CD4-positive, alpha-beta T cell treated with Interleukin-21 for 1 hour (primary cell): ENCODE data around the gene GPR31.

Experiments
- DNase-seq: peaks from one replicate; pipeline ENCODE4 v3.0.0-alpha.2; 2020

Gene GPR31

DNA sequence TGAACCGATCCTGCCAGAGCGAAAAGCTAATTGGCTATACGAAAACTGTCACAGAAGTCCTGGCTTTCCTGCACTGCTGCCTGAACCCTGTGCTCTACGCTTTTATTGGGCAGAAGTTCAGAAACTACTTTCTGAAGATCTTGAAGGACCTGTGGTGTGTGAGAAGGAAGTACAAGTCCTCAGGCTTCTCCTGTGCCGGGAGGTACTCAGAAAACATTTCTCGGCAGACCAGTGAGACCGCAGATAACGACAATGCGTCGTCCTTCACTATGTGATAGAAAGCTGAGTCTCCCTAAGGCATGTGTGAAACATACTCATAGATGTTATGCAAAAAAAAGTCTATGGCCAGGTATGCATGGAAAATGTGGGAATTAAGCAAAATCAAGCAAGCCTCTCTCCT, 20.7 kb downstream of the GPR31 start:
- no peak for DNase-seq

DNA sequence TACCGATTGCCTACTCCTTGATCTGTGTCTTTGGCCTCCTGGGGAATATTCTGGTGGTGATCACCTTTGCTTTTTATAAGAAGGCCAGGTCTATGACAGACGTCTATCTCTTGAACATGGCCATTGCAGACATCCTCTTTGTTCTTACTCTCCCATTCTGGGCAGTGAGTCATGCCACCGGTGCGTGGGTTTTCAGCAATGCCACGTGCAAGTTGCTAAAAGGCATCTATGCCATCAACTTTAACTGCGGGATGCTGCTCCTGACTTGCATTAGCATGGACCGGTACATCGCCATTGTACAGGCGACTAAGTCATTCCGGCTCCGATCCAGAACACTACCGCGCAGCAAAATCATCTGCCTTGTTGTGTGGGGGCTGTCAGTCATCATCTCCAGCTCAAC, 21.4 kb downstream of the GPR31 start:
- DNase-seq, result no peak

DNA sequence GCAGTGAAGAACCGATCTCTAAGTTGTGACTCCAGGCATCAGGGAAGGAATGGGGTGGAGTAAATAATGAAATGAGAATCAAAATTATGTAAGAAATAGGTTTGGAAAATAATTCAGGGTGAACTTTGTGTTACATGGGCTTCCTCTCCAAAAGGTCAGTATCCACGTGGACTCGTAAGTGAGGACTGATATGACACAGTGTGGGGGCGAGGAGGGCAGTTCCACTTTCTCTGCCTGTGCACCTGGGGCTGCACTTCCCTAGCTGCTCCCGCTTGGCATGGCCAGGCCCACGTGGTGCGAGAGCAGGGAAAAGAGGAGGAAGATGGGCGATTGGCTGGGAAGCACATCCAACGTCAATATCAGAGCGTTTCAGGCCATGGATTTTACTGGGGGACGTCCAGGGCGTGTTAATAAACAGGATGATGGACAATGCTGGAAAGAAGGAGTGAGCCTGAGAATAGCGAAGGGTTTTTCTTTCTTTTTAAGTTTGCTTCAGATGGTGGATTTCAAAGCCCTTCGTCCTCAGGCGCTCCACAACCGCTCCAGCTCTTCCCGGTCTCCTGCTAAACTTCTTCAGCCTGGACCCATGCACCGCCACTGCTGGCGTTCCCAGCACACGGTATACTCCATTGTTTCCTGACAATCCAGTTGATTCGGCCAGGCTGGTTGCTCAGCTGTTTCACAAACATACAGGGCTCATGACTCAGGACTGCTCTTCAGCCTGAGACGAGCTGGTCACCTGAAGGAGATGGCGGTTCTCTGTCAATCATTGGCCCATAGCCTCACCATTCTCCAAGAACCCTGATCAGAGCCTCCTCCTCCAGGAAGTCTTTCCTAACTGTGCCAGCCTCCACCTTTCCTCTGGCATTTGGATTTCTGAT, 23.1 kb downstream of the GPR31 start:
- no peak for DNase-seq

DNA sequence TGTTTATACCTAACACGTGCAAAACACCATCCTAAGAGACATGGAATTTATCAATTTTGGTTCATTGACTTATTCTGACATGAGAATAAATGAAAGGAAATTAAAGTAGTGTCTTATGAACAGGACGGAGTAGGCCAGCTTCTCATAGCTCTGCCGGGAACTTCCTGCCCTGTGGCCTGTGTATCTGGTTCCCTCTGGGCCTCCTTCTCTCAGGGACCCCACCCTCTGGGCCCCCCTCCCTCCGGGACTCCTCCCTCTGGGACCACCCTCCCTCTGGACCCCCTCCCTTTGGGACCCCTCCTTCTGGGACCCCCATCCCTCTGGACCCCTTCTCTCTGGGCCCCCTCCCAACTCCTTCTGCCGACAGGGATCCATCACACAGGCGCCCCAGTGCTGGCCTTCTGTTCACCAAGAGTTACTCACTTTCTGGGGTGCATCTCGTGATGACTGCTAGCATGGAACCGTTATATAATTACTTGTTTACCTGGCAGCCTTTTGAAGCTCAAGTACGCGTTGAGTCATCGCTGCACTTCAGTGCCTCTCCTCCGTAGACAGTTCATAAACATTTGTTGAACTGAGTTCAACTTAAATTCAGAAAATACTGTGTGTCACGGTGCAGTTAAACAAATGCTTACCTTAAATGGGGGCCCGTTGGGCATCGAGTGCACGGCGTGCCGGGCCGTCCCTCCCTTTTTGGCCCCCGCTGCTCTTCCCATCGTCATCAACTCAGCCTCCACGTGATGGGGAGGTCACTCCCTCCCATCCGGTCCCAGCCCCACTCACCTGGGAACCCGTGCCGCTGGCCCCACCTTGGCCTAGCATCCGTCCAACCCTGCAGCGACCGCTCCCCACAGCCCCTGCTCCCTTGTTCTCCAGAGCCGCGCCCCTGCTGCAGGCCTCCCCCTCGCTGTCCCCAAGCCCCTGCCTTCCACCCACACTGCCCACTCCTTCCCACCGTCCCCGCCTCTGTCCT, 26.8 kb downstream of the GPR31 start:
- no peak for DNase-seq

DNA sequence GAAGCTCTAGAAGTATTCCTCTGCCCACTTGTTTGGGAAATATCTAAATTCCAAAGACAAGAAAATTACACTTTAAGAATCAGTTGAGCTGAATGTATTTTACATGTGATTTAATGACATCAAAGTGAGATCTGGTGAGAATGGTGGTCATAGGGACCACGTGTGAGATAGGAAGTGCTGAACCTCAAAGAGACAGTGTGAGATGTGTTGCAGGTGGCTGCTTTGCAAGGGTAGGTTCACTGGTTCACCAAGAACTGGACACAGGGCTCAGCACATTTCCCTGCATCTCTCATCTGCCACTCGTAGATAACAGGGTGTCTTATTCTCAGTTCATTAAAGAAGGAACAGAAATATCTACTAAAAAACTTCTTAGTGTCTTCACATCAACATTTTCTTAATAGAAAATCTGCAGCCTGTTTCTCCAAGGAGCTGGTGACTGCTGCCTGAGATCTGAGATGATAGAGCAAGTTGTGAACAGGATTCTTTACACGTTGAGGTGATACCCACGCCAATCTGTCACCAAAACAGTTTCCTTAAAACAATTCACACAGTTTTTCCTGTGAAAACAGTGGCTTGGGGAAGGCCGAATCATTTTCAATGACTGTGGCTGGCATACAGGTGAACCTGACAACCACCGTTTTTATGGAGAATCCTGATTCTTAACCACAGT, 27.6 kb downstream of the GPR31 start:
- DNase-seq, result peak; percentile 28

DNA sequence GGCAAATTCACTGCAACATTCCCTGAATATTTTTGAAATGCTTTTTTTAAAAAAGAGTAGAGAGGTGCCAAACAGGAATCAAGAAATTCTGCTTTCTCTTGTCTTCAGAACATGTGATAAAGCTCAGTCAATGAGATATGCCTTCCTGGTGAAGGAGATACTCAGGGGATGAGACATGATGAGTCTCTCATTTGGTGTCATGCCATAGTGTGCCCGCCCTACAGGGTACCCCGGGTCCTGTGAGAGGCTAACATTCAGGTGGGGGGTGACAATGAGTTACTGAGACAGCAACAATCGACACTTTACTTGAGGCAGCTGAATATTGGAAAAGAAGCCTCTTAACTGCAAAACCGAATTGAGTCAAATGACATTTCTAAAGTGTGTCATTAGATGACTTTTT, 28.2 kb downstream of the GPR31 start:
- DNase-seq, result no peak

DNA sequence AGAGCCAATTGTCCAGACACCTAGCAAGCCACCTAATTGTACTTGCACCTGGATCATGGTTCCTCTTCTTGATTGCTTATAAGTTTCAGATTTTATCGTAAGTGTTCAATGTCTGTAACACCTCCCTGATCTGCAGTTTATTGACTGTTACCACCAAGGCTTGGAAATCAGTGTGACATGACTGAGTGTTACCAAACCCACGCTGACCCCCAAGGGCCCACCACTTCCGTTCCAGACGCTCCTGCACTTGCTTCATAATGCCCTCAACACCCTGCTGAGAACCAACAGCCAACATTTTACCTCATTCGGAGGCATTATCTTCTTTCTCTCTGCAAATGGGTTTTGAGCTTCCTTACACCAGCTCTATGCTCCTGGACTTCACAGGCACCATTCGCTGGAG, 28.6 kb downstream of the GPR31 start:
- no peak for DNase-seq

DNA sequence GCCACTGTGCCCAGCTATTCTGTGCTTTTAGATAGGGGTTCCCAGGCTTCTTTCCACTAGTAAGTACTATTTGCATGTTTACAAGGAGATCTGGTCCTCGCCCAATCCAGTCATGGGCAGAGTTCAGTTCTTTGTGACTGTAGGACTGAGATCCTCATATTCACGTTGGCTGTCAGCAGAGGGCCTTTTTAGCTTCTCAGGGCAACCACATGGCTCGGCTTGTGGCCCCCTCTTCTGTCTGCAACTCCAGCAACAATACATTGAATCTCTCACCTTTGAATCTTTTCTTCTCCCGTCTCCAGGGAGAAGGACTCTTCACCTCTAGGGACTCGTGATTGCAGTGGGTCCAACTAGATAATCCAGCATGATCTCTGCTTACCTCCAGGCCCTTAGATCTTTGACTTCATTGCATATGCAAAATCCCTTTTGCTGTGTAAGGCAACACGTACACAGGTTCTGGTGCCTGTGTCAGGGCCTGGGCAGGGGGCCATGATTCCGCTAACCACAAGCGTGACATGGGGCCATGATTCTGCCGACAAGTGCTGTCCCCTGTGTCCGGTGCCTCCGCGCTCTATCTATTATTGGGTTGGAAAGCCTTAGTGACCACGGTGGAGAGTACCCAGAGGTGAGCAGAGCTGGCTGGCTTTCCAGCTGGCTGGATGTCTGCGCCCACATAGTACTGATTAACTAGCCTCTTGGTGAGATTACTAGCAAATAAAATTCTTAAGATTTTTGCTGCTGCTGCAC, 29.8 kb downstream of the GPR31 start:
- DNase-seq, result no peak

DNA sequence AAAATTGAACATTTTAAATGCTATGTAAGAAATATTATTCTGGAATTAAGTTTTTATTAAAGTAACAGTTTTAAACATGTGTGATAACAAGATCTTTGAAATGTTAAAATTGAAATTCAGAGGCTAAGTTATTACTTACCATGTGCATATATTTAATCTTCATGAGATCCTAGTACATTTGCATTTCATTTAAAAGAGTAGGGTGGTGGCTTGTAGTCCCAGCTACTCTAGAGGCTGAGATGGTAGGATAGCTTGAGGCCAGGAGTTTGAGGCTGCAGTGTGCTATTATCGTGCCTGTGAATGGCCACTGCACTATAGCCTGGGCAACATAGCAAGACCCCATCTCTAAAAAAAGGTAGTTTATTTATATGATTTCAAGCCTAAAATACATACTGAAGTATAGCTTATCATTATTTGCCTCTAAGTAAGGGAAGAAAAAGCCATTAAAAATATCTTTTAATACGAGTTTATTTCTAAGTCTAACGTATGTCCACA, 31.9 kb downstream of the GPR31 start:
- DNase-seq, result no peak

DNA sequence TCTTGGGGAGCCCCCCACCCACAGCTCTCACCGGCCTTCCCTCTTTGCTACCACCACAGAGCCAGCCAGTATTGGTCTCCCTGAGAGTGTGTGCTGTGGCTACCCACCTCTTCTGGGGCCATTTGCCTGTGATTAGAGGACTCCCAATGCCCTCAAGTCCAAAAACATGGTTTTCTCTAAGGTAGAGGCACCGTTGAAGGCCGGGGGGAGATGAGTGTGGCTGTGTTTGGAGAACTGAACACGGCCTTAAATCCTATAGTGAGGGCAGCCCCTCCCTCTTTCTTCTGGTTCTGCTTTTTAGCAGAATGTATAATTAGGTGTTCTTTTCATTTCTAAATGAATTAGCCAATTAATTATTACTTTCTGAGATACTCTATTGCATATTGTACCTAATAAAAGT, 32.4 kb downstream of the GPR31 start:
- DNase-seq, result no peak

DNA sequence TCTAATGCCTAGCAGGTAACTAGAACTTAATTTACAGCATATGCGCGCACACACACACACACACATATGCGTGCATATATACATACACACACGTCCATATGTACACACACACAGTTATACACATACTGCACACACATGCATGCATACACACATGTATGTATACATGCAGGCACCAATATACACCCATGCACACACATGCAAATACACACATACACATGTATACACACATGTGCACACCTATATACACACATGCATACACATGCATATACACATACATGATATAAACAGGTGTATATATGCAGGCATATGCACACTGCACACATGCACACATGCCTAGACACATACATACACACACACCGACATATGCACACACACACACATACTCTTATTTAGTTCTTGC, 33.0 kb downstream of the GPR31 start:
- DNase-seq, result no peak

DNA sequence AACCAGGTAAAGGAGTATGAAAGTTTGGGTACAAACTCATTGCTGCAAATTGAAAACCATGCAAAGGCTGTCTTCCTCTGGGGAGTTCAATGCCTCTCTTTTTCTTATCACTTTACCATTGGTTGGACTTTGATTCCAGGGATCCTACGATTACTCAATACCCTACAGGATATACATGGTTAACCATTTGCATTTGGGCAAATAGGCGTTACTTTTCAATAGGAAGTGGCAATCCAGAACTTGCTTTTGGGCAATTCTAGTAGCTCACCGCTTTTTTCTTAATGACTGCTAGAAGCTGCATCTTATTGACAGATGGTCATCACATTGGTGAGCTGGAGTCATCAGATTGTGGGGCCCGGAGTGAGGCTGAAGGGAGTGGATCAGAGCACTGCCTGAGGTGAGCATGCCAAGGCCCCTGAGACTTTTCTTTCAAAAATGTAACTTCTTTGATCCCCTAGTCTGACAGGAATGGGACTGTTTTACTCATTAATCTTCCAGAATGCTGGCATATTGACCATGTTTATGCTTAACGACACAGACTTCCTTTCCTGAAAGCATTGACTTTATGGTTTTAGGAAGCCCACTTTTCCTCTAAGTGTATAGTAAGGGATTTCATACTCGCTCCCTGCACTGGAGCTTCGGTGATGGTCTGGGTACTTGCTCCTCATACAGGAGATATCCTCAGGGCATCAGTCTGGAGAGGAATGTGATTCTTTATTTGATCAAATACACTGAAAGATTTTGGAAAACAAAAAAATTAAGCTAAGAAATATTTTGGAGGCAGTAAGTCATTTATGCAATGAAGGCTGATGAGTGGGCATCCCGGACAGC, 34.7 kb downstream of the GPR31 start, which contains the start of gene CCR6:
CCR6 (plus strand) TSS at position 270 of the 831 bp plus-strand sequence. CDS start 13,039 bp downstream, outside the sequence.
- no peak for DNase-seq

DNA sequence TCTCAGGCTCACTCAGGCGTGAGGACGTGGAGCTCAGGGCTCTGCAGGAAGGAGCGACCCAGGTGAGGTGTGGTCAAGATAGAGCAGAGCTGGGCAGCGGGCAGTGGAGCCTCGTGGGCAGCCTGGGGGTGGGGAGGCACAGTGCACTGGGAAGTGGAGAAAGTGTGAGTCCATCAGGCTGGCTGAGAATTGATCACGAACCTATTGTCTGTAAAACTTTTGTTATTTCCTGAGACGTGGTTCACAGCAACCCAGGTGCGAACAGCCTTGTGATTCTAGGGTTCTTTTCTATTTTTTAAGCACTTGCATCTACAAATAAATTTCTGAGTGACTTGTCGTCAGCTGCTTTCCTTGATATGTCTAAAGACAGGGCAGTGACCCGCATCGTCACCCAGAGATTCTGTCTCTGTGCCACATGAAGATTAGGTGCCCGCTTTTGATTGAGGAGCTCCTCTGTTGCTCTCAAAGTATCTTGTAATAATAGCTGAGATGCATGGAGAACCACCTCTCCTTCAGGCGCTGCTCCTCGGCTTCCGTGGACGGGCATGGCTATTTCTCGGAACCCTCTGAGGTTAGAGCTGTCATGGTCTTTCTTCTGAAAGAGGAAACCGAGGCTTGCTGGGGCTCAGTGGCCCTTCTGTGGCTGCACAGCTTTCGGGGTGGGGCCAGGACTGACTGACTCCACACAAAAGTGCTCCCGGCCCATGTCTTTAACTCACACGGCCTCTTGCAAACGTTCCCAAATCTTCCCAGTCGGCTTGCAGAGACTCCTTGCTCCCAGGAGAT, 35.5 kb downstream of the GPR31 start:
- no peak for DNase-seq

DNA sequence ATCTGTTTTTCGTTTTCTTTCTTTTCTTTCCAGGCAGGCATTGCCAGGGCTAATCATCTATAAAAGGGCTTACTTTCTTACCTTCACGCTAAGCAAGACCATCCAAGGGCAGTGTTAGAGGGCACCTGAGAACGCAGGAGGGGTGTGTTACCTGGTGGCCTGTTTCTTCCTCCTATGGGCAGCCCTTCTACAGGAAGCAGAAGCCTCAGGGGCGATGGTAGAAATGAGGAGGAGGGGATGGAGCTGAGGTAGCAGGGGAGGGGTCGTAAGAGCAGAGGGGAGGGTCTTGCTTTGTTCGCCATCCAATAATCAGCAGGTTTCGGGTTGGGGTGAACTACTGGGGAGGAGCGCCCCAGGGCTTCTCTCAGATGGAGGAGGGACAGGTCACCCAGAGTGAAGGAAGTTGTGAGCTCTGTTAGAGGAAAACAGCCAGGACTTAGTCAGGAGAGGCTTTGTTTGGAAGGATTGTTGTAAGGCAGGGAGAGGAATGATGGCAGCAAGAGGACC, 36.4 kb downstream of the GPR31 start:
- DNase-seq, result no peak

DNA sequence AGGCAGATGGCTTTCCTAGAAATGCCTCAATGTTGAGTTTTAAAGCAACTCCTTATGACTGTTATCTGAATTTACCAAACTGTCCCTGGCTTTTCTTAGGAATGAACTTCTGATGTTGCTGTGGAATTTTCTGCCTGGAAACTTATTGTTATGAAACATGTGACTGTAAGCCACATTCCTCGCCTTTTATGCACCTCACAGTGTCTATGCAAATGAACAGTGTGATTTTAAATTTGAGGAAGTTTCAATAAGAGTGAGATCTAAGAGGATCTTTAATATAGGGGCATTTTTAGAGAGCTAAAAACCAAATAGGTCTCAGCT, 37.2 kb downstream of the GPR31 start:
- no peak for DNase-seq

DNA sequence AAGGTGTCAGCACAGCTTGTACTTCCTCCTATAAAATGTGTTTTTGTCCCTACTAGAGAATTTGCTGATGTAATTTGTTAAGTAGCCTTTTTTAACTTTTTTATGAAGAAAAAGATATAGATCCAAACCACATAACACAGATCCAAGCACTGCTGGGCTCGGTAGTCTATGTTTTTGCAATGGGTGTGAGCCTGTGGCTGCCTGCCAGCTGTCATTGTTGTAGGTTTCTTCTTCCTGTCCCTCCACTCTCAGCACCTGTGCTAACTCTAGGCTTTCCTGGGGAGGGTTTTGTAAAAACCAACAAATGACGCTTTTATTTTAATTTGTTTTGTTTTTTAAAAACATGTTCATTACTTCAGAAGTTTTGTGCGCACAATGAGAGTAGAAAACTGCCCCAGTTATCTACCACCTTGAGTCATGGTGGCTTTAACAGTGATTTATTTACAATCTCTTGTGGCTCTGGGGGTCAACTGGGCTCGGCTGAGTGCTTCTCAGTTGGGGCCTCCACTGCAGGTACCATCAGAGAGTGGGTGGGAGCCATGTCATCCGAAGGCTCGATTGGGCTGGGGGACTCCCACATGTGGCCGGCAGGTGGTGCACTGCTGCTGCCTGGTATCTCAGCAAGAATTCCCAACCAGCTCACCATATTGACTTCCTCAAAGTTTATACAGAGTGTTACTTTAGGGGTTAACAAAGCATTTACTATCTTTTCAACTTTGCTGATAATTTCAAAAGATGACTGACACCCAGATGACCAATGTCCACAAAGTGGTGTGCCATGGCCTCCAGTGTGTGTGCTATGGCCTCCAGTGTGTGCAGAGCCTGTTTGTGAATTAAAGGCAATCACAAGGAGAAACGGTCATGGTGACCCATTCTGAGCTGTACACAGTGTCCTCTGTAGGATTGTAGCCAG, 37.9 kb downstream of the GPR31 start:
- DNase-seq, result peak; percentile 70

DNA sequence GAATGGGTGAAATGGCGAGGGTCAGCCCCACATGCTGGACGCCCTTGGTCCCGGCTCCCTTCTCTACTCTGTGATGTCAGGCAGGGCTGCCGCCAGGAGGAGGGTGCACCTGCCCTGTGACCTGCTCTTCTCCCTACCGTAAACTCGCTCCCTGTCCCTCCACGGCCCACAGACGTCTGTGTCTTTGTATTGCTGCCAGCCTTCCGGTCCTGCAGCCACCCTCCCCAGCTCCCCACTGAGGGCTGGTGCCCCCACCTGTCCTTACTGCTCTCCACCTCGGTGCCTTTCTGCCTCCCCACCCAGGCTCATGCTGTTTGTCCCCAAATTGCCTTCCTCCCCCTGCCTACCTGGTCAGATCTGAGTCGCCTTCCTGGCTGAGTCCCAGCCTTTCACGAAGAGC, 38.9 kb downstream of the GPR31 start:
- DNase-seq, result no peak

DNA sequence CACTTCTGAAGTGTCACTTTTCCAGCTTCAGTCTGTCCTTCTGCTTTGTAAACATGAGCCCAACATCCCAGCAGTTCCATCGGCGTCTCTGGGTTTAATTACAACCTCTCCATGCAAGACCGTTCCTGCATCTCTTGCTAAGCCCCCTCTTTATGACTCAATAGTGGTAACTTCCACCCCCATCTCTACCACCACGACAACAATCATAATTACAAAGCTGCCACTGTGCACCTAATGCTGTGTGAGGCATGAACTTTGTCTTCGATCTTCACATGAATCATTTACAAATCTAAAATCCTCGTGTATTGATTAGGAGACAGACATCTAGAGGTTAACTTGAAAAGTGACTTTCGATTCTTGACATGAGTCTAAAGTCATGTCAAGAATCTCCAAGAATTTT, 39.8 kb downstream of the GPR31 start:
- no peak for DNase-seq

DNA sequence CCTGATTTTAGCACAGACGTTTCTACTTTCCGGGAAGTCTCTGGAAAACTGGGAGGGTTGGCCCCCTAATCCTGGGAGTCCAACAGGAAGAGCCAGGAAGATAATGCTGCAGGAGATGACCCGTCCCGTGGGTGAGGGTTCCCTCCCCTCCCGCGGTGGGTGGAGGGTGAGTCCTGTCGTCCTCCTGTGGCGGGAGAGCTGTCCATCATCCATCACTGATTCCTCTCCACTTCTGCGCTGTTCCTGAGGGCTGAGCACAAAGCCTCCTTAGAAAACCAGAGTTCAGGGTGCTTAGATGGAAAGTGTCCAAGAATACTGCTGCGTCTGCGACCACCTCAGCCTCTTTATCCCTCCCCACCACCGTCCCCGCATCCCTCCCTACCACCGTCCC, 40.9 kb downstream of the GPR31 start:
- DNase-seq, result no peak
